Hepatocyte (in vitro differentiated cells): ENCODE measurements around the gene JMJD7.

Source experiments
- CTCF ChIP-seq: fragments of 200-600 bp; sonication (generic); IDR thresholded peaks from 2 replicates; pipeline ENCODE4 v1.5.1; 2016; ENCODE audit warnings: antibody characterized with exemption, mild to moderate bottlenecking; ENCODE audit not compliant: poor library complexity
- EZH2phosphoT487 ChIP-seq: fragments of 200-600 bp; sonication (generic); IDR thresholded peaks from one replicate; pipeline ENCODE4 v1.6.1; 2018; ENCODE audit warnings: antibody characterized with exemption, mild to moderate bottlenecking, low read depth, moderate library complexity; ENCODE audit not compliant: unreplicated experiment, severe bottlenecking

GRCh38 chr15:41806291-41807181 is 21.4 kb upstream of the JMJD7 start:
- no peak for TF ChIP-seq CTCF
- no peak for TF ChIP-seq EZH2phosphoT487
